HuH-7 (cell line): Measurements from ENCODE around the gene SHANK2.
A peak's percentile ranks its signal among the peaks of the same experiment; 100 is the strongest.
"Not testable (repeated sequence)": the region's sequence is repeated elsewhere in the genome, so short reads cannot be mapped to it uniquely, and the experiment has no call there.

Experiments
- DNase-seq: peaks from one replicate; pipeline ENCODE4 v3.0.0; 2011; ENCODE audit warnings: low spot score

The SHANK2 gene

DNA sequence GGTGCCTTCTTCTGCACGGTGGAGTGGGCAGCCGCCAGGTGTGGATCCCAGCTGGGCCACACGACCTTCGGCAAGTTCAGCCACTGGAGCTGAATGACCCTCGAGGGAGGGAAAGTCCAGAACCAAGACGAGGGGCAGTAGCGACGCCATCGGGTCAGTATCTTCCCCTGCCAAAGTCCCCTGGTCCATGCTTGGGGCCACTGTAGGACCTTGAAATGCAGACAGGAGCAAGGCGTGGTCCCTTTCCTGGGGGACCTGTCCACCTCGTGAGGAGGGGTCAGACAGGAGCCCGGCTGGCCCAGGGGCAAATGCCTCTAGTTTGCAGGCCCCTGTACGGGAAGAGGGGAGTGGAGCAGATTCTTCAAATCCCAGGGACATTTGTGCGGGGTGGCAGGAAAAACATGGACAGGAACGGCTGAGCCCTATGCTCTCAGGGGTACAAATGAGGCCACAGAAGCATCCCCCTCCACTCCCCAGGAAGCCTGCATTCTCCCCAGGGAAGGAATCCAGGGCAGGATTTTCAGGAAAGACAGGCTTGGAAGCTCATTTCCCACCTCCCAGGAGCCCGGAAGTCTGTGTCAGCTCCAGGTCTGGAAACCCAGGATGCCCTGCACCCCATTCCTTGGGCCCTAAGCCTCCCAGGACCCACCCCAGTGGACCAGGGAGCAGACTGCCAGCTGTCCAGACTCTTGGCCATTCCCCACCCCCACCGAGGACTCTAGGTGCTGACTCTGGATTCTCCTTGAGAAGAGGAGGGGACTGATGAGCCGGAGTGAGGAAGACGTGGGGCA, 6.6 kb downstream of the SHANK2 start:
- DNase-seq, result no peak

DNA sequence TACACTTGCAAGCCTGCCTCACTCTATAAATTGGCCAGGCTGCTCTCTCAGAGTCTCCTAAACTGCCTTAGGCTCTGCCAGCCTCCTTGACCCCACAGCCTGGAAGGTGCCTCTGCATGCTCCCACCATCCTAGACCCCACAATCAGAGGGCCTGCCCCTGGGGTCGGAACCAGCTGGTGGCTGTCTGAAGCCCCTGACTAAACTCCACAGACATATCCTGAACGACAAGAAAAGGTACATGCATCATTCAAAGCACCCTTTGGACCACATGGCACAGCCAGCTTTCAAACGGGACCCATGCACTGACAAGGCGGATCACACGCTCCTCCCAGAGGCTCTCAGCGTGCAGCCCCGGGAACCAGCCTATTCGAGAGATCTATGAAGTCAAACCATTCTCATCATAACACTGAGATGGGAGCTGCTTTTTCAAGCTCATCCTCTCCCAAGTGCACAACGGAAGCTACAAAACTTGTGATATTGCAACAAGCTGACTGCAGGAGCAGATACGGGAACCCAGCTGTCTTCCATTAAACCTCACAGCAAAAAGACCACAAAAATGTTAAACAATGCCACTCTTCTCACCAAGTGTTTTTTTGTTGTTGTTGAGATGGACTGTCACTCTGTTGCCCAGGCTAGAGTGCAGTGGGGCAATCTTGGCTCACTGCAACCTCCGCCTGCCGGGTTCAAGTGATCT, 8.1 kb downstream of the SHANK2 start:
- DNase-seq, result no peak

DNA sequence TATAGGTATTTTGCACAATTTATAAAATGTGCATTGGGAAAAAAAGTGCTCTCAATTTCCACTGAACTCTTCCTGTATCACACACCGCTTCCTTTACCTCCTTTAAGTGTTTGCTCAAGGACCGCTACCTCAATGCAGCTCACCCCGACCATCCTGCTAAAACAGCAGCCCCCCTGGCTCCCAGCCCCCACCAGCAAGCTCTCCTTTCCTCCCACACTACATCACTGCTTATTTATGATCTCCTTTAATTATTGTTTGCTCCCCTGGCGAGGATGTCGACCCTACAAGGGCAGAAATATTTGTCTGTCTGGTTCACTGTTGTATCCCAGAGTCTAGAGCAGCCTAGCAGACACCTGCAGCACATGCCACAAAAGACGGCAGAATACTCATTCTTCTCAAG, 10.0 kb downstream of the SHANK2 start:
- no peak for DNase-seq

DNA sequence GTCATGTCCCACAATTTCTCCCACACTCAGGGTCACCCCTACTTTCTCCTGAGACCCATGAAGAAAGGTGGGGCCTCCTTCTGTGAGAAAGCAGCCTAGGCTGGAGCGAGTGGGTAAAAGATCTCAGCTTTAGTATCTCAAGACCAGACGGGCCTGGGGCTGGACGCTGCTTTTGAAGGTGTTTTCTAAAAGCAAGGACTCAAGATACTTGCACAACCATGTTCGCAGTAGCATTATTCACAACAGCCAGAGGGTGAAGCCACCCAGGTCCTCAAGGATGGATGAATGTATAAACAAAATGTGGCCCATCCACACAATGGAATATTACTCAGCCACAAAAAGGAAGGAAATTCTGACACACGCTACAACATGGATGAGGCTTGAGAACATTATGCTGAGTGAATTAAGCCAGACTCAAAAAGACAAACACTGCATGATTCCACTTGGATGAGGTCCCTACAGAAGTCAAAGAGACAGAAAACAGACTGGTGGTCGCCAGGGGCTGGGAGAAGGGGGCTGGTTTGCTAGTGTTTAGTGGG, 10.6 kb downstream of the SHANK2 start:
- DNase-seq, result no peak

DNA sequence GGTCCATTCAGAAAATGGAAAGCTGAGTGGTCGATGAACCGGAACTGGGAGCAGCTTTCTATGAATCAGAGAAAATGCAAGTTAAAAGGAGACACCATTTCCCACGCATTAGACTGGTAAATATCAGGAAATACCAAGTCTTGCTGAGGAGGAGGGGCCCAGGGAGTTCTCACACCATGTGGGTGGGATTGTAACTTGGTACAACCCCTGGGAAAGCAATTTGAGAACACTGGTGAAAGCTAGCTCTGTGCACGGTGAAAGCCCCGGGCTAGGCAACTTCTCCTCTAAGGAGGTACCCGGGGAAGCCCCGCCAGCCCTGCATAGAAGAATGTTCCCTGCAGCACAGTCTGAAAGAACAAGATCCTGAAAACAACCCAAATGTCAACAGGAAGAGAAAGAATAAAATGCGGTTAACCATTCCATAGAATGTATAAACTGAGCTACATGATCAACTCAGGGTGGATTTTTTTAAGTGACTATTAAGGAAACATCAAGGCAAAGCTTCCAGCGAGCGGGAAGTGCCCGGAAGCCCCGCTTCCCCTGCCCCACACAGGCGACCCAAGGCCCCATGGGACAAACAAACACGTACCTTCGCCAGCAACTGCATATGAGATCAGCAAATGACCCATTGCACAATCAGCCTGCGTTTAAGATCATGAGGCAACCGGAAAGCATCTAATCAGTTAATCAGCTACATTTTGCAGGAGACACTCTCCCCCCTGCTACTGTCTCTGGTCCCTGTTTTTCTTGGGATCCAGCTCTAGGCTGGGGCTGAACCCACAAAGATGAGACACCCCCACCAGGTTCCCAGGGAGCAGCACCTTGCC, 11.3 kb downstream of the SHANK2 start:
- peak; percentile 94 for DNase-seq

DNA sequence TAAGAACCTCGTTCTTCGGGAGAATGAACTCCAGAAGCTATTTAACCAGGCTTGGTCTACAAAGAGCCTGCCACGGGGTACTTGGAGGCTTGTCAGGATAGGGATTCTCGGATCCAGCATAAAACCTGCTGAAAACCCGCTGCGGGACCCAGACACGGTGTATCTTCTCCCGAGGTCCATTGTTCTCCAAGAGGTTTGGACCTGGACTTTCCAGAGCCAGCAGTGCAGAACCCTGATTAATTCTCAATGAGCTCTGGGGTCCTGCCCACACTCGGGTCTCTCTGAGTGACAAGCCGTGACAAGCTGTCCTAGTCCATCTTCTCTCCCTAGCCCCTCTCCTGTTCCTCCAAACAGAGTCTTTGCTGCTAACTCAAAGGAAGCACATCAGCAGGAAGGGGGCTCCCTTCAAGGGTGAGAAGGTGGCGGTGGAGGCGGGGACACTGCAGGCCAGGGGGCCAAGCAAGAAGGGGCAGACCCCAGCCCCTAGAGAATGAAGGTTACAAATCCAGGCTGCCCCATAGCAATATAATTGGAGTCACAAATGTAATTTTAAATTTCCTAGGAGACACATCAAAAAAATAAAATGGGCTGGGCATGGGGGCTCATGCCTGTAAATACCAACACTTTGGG, 12.2 kb downstream of the SHANK2 start:
- no peak for DNase-seq

DNA sequence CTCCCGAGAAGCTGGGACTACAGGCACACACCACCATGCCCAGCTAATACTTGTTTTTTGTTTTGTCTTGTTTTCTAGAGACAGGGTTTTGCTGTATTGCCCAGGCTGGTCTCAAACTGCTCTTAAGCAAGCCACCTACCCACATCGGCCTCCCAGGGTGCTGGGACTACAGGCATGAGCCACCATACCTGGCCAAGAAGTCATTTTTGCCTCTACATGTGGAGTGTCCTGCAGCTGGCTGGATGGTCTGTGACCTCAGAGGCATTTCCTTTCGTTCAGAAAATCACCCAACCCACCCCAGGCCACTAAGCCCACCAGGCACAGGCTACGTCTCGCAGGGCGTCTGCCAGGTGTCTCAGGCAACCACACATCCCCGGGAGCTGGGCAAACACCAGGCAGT, 12.8 kb downstream of the SHANK2 start:
- DNase-seq, result no peak

DNA sequence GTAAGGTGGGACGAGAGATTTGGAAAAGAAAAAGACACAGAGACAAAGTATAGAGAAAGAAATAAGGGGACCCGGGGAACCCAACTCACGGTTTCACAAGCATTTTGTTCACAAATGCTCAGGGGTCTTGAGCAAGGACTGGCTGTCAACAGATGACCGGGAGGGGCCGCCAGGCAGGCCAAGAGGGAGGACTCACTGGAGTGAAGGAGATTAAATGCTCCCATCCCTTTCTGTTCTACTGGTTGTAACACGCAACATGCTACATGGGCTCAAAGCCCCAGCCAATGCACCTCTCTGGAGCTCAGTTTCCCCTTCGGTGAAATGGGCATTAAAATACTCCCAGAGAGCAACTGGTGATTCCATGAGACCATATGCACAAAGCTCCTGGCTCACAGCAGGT, 13.4 kb downstream of the SHANK2 start:
- no peak for DNase-seq

DNA sequence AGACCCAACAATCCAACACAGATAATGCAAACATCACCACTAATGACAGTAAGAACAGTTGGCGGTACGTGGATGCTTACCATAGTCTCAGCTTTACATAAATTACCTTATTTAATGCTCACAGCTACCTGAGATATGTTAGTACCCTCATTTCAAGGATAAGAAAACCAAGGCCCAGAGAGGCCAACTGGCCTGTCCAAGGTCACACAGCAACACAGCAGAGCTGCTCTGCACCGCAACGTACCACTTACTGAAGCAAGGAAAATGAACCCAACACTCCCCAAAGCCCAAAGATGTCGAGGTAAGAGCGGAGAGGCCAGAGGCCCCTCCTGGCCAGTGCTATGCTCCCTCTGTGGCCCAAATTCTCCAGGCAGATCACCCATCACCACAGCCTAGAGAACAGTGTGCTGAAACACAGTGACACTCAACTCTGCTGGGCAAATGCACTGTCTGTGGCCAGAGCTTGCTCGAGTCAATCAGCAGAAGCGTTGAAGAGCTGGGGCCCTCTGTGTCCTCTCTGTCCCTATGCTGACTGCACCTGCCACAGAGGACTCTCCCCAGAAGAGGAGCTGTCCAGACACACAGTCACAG, 14.0 kb downstream of the SHANK2 start:
- DNase-seq, result no peak

DNA sequence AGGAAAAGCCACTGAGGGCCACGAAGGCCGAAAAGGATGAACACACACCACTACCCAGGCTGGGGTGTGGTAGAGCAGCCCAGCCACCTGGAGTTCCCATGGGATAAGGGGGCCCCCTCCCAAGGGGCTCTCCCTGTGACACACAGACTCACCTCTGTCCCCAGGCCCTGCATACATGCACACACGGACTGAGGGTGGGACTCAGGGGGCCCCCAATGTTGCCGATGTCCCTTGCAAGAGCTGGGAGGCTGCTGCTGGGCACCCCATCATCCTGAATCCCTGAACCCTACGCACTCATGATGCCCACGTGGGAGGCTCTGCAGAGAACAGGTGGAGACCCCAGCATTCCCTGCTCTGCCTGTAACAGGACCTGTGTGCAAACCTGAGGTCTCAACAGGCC, 14.5 kb downstream of the SHANK2 start:
- no peak for DNase-seq

DNA sequence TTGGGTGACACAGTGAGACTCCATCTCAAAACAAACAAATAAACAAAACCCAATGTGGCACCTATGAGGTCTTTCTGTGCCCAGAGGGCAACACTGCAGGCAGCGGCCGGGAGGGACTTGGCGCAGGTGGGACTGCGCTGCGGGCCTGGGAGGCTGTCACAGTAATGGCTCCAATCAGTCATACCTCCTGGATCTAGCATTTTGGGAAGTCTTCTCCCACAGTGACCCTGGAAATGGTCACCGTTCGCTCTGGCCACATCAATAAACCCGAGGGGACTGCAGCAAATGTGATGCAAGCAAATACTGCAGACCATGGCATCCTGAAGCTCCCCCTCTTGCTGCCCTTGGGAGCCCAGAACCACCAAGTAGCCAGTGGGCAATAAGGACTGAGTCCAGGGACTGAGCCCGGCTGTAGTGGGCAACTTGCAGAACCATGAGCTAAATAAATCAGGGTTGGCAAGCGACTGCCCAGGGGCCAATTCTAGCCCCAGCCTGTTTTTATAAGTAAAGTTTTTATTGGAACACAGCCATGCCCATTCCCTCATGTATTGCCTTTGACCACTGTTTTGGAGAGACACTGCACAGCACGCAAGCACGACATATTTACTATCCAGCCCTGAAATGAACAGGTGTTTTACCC, 15.4 kb downstream of the SHANK2 start:
- no peak for DNase-seq

DNA sequence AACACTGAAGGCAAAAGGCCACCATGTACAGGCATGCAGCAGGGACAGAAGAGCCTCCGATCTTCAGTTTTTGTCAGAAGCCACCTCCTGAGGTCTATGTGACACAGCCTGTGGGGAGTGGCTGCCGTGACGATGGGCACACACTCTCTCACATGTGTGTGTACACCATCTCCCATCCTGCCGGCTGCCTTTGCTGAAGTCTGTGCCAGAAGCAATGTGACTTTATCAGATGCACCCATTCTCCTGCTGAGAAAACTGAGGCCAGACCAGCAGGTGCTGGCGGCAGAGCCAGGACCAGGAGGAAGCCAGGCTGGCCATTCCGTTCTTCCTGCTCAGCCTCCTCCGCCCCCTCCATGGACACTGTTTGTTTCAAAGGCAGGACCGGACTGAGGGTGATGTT, 16.7 kb downstream of the SHANK2 start:
- DNase-seq, result no peak

DNA sequence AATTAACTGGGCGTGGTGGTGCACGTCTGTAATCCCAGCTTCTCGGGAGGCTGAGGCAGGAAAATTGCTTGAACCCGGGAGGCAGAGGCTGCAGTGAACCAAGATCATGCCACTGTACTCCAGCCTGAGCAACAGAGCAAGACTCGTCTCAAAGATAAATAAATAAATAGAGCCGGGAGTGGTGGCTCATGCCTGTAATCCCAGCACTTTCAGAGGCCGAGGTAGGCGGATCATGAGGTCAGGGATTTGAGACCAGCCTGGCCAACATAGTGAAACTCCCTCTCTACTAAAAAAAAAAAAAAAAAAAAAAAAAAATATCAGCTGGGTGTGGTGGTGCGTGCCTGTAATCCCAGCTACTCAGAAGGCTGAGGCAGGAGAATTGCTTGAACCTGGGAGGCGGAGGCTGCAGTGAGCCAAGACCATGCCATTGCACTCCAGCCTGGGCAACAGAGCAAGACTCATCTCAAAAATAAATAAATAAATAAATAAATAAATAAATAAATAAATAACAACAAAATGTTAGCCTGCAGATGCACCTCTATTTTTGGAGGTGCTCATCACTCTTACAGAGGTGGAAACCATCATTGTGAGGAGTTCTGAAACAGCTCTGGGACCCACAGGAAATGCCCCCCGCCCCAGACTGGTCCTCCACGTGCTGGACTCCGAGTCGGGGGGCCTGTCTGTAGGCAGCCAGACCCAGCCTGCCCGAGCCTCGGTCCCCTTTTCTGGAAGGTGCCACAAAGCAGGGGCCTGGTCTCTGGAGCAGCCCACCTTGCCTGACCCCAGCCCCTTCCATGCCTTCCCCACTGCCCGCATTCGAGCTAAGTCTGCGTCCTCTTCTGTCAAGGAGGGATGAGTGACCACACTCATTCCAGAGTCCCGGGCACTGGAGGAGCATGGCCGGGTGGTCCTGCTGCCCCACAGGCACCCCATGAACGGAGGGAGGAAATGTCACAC, 18.2 kb downstream of the SHANK2 start:
- DNase-seq, result not testable (repeated sequence)

DNA sequence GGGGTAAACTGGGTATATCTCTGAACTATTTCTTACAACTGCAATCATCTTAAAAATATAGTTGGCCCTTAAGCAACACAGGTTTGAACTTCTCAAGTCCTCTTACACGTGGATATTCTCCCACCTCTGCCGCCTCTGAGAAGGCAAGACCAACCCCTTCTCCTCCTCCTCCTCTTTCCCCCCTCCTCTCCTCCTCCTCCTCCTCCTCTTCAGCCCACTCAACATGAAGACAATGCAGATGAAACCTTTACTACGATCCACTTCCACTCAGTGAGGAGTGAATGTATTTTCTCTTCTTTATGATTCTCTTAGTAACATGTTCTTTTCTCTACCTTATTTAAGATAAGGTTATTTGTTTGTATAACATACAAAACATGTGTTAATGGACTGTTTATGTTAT, 20.0 kb downstream of the SHANK2 start:
- no peak for DNase-seq

DNA sequence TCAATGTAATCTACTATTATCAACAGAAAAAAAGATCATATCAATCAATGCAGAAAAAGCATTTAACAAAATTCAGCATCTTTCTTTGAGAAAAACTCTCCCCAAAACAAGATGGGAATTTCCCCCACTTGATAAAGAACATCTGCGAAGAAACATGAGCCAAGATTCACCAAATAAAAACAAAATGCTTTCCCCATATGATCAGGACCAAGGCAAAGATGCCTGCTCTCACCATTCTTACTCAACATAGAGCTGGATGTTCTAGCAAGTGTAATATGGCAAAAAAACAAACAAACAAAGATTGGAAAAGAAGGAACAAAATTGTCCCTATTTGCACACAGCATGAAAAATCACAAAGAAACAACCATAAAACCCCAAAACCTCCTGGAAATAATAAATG, 23.4 kb downstream of the SHANK2 start:
- no peak for DNase-seq

DNA sequence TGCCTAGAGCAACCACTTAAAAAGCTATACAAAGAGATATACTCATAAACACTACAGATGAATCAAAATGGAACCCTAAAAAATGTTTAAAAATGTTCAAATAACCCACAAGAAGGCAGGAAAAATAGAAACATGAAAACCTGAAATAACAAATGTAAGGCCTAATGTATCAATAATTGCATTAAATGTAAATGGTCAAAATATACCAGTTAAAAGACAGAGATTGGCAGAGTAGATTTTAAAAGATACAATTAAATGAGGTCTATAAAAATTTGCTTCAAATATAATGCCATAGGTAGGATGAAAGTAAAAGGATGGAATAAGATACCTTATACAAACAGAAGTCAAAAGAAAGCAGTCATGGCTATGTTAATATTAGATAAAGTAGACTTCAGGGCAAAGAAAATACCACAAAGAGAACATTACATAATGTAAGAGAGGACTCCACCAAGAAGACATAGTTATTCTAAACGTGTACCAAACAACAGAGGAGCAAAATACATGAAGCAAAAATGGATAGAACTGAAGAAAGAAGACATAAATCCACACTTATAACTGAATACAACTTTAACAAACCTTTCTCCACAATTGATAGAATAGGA, 25.2 kb downstream of the SHANK2 start:
- DNase-seq, result no peak

DNA sequence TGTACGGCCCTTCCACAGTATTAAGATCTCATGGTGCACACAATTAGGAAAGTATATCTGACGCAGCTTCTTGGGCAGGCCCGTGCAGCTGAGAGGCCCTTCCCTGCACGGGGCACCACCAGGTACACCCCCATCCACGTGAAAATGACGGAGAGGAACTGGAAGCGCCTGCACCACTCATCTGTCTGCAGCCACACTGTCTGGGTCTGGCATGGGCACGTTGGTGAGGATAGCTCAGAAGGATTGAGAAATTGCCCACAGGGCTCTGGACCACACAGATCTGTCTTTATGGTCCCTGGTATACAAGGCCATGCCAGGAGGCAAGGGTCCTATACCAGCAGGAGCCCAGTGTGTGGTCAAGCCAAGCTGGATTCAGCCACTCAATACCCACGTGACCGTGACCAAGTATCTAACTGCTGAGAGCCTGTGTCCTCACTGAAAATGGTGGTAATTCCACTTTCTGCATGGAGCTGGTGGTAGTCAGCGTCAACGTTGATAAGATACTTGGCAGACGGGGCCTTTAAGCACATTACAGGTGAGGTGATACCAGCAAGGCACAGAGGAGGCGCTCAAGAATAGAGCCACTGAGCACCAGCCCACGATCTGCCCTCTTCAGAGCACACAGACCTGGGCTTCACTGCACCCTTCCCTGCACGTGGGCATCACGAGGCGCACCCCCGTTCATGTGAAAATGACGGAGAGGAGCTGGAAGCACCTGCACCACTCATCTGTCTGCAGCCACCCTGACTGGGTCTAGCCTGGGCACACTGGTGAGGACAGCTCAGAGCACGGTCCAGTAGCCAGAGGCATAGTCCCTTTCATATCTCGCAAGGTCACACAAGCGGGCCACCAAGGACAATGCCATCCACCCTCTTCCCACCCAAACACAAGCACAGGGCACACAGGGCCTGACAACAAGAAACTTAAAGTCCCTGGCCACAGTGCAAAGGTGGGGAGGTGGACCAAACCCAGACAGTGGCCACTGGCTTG, 28.4 kb downstream of the SHANK2 start:
- DNase-seq, result no peak

DNA sequence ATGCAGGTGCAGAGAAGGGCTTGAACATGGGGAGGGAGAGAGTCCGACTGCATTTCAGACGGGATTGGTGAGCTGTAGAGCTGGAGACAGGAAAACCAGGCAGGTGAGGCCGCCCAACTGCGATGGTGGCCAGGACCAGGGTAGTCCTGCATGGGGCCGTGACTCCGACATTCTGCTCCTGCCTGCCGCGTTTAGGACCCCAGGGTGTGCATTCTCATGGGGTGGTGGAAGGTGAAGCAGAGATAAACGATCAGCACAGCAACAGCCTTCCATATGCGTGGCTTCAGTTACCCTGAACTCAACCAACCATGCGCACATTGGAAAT, 29.3 kb downstream of the SHANK2 start:
- DNase-seq, result no peak
